GM12872 (cell line): ENCODE results near the gene TMEM132E.

Experiments used
- CTCF ChIP-seq: IDR thresholded peaks from 3 replicates; pipeline ENCODE4 v1.5.1; 2011; ENCODE audit warnings: low read depth, mild to moderate bottlenecking, low read length, moderate library complexity; ENCODE audit not compliant: insufficient read depth

TMEM132E gene

GRCh38 chr17:34542700-34543336 lies 36.6 kb upstream of the TMEM132E start:
- TF ChIP-seq CTCF, result peak; percentile 74

- no peak for TF ChIP-seq CTCF
These were observed 31.8 kb upstream of the TMEM132E start for GRCh38 chr17:34547453-34548063.

GRCh38 chr17:34549966-34550365 lies 29.4 kb upstream of the TMEM132E start:
- no peak for TF ChIP-seq CTCF

GRCh38 chr17:34553907-34554306 lies 25.5 kb upstream of the TMEM132E start:
- no peak for TF ChIP-seq CTCF

- TF ChIP-seq CTCF, result no peak
These were observed 23.0 kb upstream of the TMEM132E start for GRCh38 chr17:34556384-34556783.

GRCh38 chr17:34556931-34557330 lies 22.5 kb upstream of the TMEM132E start:
- TF ChIP-seq CTCF, result no peak

- TF ChIP-seq CTCF, result no peak
These were observed 18.1 kb upstream of the TMEM132E start for GRCh38 chr17:34561328-34561727.
